Heart left ventricle (tissue), 13 donors: ENCODE results near the gene GTF2E1.

Source experiments
- CTCF ChIP-seq, 12 donors: fragments of 200-600 bp; sonication (generic) in 4 of 12; IDR thresholded peaks; one replicate each; pipeline versions ENCODE4 v1.5.0 to v1.8.0; 2018 to 2022; ENCODE audit warnings: antibody characterized with exemption in 12 of 12, mild to moderate bottlenecking in 5 of 12
- POLR2A ChIP-seq, 2 donors: fragments of 450-650 bp; IDR thresholded peaks; one replicate each; pipeline ENCODE4 v1.6.1; 2017; ENCODE audit warnings: antibody characterized with exemption in 2 of 2, mild to moderate bottlenecking in 2 of 2, moderate library complexity in 2 of 2
- donor health status: ischemic (EF 13 %, LVEDD 7.1; RV severe dilation, severe dysfunction).
- donor health status: DM: no; HTN: yes; CAD: no.
- donor health status: DM: no; HTN: no; CAD: no.
- donor health status: ischemic (EF 25% LVEDD 6.9; RV normal size, moderate dysfunction).
- donor health status: ischemic (EF 25% LVEDD 5.7; RV mildly dilated, moderate dysfunction).
- donor health status: ischemic (EF 35%, LVEDD 5.7; RV mildly dilated, moderate dysfunction).
- donor health status: nonischemic (EF 11% LVEDD 7.7; RV severe dilation, severe dysfunction).
- donor health status: DM: yes; HTN: yes; CAD: no.
- donor health status: PGD.
- donor health status: ischemic (EF 29% LVEDD 5.4; RV normal size, mild dysfunction).
- donor health status: nonischemic (EF 23%, LVEDD 6.1; RV moderate dilation, normal function).

DNA sequence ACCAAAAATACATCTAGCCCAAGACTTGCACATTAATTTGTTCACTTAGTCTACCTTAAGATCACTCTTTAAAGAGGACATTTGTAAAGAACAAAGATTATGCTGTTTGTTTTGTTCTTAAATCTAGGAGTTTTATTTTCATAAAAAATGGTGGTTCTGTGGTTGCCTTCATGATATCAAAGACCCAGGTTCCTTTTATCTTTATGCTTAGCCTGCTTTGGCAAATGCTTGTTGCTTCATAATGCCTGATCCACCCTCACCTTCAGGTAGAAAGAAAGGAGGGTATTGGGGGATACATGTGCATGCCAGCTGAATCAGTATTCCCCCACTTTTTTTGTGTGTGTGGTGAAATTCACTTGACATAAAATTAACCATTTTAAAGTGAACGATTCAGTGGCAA lies 48.5 kb downstream of the GTF2E1 start:
- TF ChIP-seq CTCF (IDR thresholded peaks at IDR 0.05) (no peak), POLR2A (IDR thresholded peaks at IDR 0.05) (no peak)
